SK-N-SH treated with all-trans-retinoic acid at 6 μM for 48 hours (cell line): ENCODE data around the gene NKAPL.

Experiments used
- CSDC2 ChIP-seq: fragments of 250-450 bp; sonication (Bioruptor Pico); IDR thresholded peaks from 2 replicates; pipeline ENCODE4 v1.5.0; 2020; ENCODE audit warnings: mild to moderate bottlenecking, moderate library complexity
- ZFP30 ChIP-seq: fragments of 450-650 bp; formaldehyde crosslinking; IDR thresholded peaks from 2 replicates; pipeline ENCODE4 v1.5.0; 2022; ENCODE audit warnings: mild to moderate bottlenecking, moderate library complexity

DNA sequence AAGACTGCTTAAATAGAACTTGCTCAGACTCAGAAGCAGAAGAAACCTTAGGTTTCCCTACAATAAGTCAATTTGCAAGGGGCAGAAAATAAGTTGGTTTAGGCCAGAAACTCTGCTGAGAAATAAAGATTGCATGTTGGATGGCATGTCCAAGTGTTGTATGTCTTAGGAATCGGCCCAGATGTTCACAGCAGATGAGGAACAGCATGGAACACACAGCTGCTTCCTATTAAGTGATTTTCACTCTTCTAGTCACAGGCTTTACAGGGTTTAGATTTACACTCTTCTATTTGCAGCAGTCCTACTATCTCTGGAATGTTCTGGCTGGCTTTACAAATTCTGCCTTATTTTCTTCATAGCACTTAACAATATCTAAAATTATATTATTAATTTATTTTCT lies 10.2 kb upstream of the NKAPL start:
- TF ChIP-seq ZFP30 (CRISPR knock-in tag) (no peak), CSDC2 (no peak)
